GM18498 (cell line): ENCODE data around the gene SMC3.
A peak's percentile ranks its signal among the peaks of the same experiment; 100 is the strongest.
"Not testable (repeated sequence)": the region's sequence is repeated elsewhere in the genome, so short reads cannot be mapped to it uniquely, and the experiment has no call there.

Source experiments
- ATAC-seq: cut with Tn5 transposase; IDR thresholded peaks from one replicate; pipeline ENCODE4 v1.9.1; 2021; ENCODE audit warnings: mild to moderate bottlenecking, moderate library complexity; ENCODE audit not compliant: unreplicated experiment

Gene SMC3

GRCh38 chr10:110619514-110620397, 52.3 kb downstream of the SMC3 start:
- no peak for ATAC-seq

- no peak for ATAC-seq
Measured at GRCh38 chr10:110620398-110620719, 52.9 kb downstream of the SMC3 start.

GRCh38 chr10:110623316-110623715, 55.8 kb downstream of the SMC3 start:
- not testable (repeated sequence) for ATAC-seq

- no peak for ATAC-seq
Measured at GRCh38 chr10:110625356-110625894, 57.9 kb downstream of the SMC3 start.

- ATAC-seq, result no peak
Measured at GRCh38 chr10:110625951-110626855, 58.7 kb downstream of the SMC3 start.

- no peak for ATAC-seq
Measured at GRCh38 chr10:110628161-110628560, 60.7 kb downstream of the SMC3 start.

GRCh38 chr10:110629680-110630191, 62.2 kb downstream of the SMC3 start:
- ATAC-seq, result no peak

GRCh38 chr10:110631934-110632333, 64.4 kb downstream of the SMC3 start:
- no peak for ATAC-seq

GRCh38 chr10:110632591-110633215, 65.2 kb downstream of the SMC3 start:
- no peak for ATAC-seq

GRCh38 chr10:110634527-110635209, 67.2 kb downstream of the SMC3 start:
- ATAC-seq, result no peak

GRCh38 chr10:110636572-110636931, 69.1 kb downstream of the SMC3 start:
- ATAC-seq, result no peak

GRCh38 chr10:110636932-110637557, 69.5 kb downstream of the SMC3 start:
- ATAC-seq, result no peak

- ATAC-seq, result no peak
Measured at GRCh38 chr10:110637558-110638053, 70.1 kb downstream of the SMC3 start.

- no peak for ATAC-seq
Measured at GRCh38 chr10:110638319-110638718, 70.8 kb downstream of the SMC3 start.

- ATAC-seq, result not testable (repeated sequence)
Measured at GRCh38 chr10:110639046-110639445, 71.6 kb downstream of the SMC3 start.

GRCh38 chr10:110639858-110640257, 72.4 kb downstream of the SMC3 start:
- not testable (repeated sequence) for ATAC-seq

GRCh38 chr10:110641256-110641655, 73.8 kb downstream of the SMC3 start:
- ATAC-seq, result peak; percentile 43

- ATAC-seq, result no peak
Measured at GRCh38 chr10:110642204-110643034, 74.9 kb downstream of the SMC3 start.
